Activated CD8-positive, alpha-beta T cell treated with anti-CD3 and anti-CD28 coated beads for 36 hours (primary cell): ENCODE measurements around the gene TTC16. TPM values are rescaled to one million over a fixed set of nuclear protein-coding genes. Genes with fewer than 3 reads are reported as not detected.

Experiments used
- ATAC-seq: fragments of 200-7000 bp; cut with Tn5 transposase; one replicate; pipeline ENCODE4 v1.10.0; 2021; ENCODE audit warnings: mild to moderate bottlenecking, moderate library complexity
- CTCF ChIA-PET: fragments of 350-600 bp; sonication (Branson Sonifier 250); formaldehyde crosslinking; loops from one replicate; lab custom pipeline; 2021; ENCODE audit warnings: antibody characterized with exemption; lab: Charles Lee
- POLR2A ChIA-PET: fragments of 350-600 bp; sonication (Branson Sonifier 250); formaldehyde crosslinking; loops from one replicate; lab custom pipeline; 2021; ENCODE audit warnings: antibody characterized with exemption; lab: Charles Lee
- DNase-seq: peaks from one replicate; pipeline ENCODE4 v3.0.0-alpha.2; 2020
- H3K27ac Mint-ChIP-seq: one replicate; pipeline ENCODE4 v1.8.0; 2021; ENCODE audit warnings: mild to moderate bottlenecking, mixed read lengths
- H3K27me3 Mint-ChIP-seq: one replicate; pipeline ENCODE4 v1.8.0; 2021; ENCODE audit warnings: mixed read lengths
- H3K36me3 Mint-ChIP-seq: one replicate; pipeline ENCODE4 v1.8.0; 2021; ENCODE audit warnings: low read depth, mixed read lengths
- H3K4me1 Mint-ChIP-seq: one replicate; pipeline ENCODE4 v1.8.0; 2021; ENCODE audit warnings: low read depth, mixed read lengths
- H3K4me3 Mint-ChIP-seq: one replicate; pipeline ENCODE4 v1.8.0; 2021; ENCODE audit warnings: mild to moderate bottlenecking, moderate library complexity, mixed read lengths
- H3K9me3 Mint-ChIP-seq: one replicate; pipeline ENCODE4 v1.8.0; 2021; ENCODE audit warnings: mixed read lengths
- CTCF ChIP-seq: fragments of 200-600 bp; IDR thresholded peaks from one replicate; pipeline ENCODE4 v1.8.0; 2022; ENCODE audit warnings: antibody characterized with exemption, mild to moderate bottlenecking
- intact Hi-C: fragments of 100-400 bp; cut with micrococcal nuclease; formaldehyde crosslinking; loops from one replicate; pipeline ENCODE4 v1.10.0; 2022
- total RNA-seq, 2 experiments: library from RNA; stranded (reverse); gene quantifications; one replicate each; pipeline ENCODE4 v1.2.3, GENCODE V29; 2021

Gene TTC16
- total RNA-seq, 2 experiments from 2014 or later = 2.1 to 2.3 TPM

GRCh38 chr9:127690735-127691134 is 25.1 kb upstream of the TTC16 start:
- no peak for TF ChIP-seq CTCF
- no peak for ATAC-seq
- POLR2A ChIA-PET = no interaction called here
- H3K27me3 Mint-ChIP-seq = no peaks in the 10 kb centered on the region
- DNase-seq = no peak
- CTCF ChIA-PET = interaction anchor here (1.6 kb wide), 1 partner anchor 44 kb away, joined by 8 read pairs; the partner anchor contains the start of gene TOR2A
- H3K9me3 Mint-ChIP-seq = no peaks in the 10 kb centered on the region
- no peak overlapping the region for H3K4me3 Mint-ChIP-seq
- H3K4me1 Mint-ChIP-seq = no peaks in the 10 kb centered on the region
- H3K27ac Mint-ChIP-seq = no peak overlapping the region
- intact Hi-C loops = no loop called here
- no peaks in the 10 kb centered on the region for H3K36me3 Mint-ChIP-seq

- CTCF ChIA-PET = interaction anchor here (1.7 kb wide), 1 partner anchor 42 kb away, joined by 8 read pairs; the partner anchor contains the start of gene TOR2A
- no peak for ATAC-seq
- POLR2A ChIA-PET = interaction anchor here (1.4 kb wide), 1 partner anchor 10 kb away, joined by 5 read pairs; no protein-coding TSS in a partner anchor
- Mint-ChIP-seq H3K36me3 (no peaks in the 10 kb centered on the region), H3K4me3 (no peak overlapping the region), H3K27ac (no peak overlapping the region), H3K27me3 (no peaks in the 10 kb centered on the region), H3K4me1 (no peaks in the 10 kb centered on the region), H3K9me3 (no peaks in the 10 kb centered on the region)
- no peak for DNase-seq
- intact Hi-C loops = no loop called here
- no peak for TF ChIP-seq CTCF
Observed at GRCh38 chr9:127692071-127692470, 23.8 kb upstream of the TTC16 start.

GRCh38 chr9:127693143-127693542 is 22.7 kb upstream of the TTC16 start:
- ChIA-PET POLR2A (interaction anchor here (1.0 kb wide), 1 partner anchor 17 kb away, joined by 4 read pairs; no protein-coding TSS in a partner anchor), CTCF (interaction anchor here (1.7 kb wide), 1 partner anchor 41 kb away, joined by 8 read pairs; the partner anchor contains the start of gene TOR2A)
- Mint-ChIP-seq H3K4me3 (no peak overlapping the region), H3K36me3 (no peaks in the 10 kb centered on the region), H3K27me3 (no peaks in the 10 kb centered on the region), H3K27ac (no peak overlapping the region), H3K9me3 (no peaks in the 10 kb centered on the region), H3K4me1 (no peaks in the 10 kb centered on the region)
- intact Hi-C loops = no loop called here
- no peak for TF ChIP-seq CTCF
- ATAC-seq = no peak
- DNase-seq = no peak

- ChIA-PET POLR2A (interaction anchor here (1.0 kb wide), 1 partner anchor 16 kb away, joined by 4 read pairs; no protein-coding TSS in a partner anchor), CTCF (no interaction called here)
- H3K36me3 Mint-ChIP-seq = no peaks in the 10 kb centered on the region
- ATAC-seq = no peak
- no peak overlapping the region for H3K27ac Mint-ChIP-seq
- no peak for DNase-seq
- intact Hi-C loops = no loop called here
- H3K4me1 Mint-ChIP-seq = no peaks in the 10 kb centered on the region
- no peaks in the 10 kb centered on the region for H3K9me3 Mint-ChIP-seq
- H3K27me3 Mint-ChIP-seq = no peaks in the 10 kb centered on the region
- no peak overlapping the region for H3K4me3 Mint-ChIP-seq
- no peak for TF ChIP-seq CTCF
Observed at GRCh38 chr9:127693697-127694096, 22.2 kb upstream of the TTC16 start.

- ATAC-seq (no peak), DNase-seq (no peak)
- POLR2A ChIA-PET = interaction anchor here (0.9 kb wide), 1 partner anchor 20 kb away, joined by 3 read pairs; the partner anchor contains the start of gene PTRH1
- intact Hi-C loops = no loop called here
- CTCF ChIA-PET = interaction anchor here (1.8 kb wide), 1 partner anchor 39 kb away, joined by 4 read pairs; the partner anchor contains the start of gene TOR2A
- H3K36me3 Mint-ChIP-seq = no peaks in the 10 kb centered on the region
- no peaks in the 10 kb centered on the region for H3K27me3 Mint-ChIP-seq
- H3K4me3 Mint-ChIP-seq = no peak overlapping the region
- peaks cover 10% of the 10 kb centered on the region for H3K4me1 Mint-ChIP-seq
- TF ChIP-seq CTCF = no peak
- H3K27ac Mint-ChIP-seq = no peak overlapping the region
- H3K9me3 Mint-ChIP-seq = no peaks in the 10 kb centered on the region
Observed at GRCh38 chr9:127694890-127695720, 20.8 kb upstream of the TTC16 start.
